Hepatocyte (in vitro differentiated cells): ENCODE data around the gene UXS1.

Experiments
- EZH2 ChIP-seq: fragments of 200-600 bp; sonication (generic); IDR thresholded peaks from 2 replicates; pipeline ENCODE4 v1.6.1; 2016; ENCODE audit warnings: antibody characterized with exemption, mild to moderate bottlenecking, borderline replicate concordance
- TF ChIP-seq, protein P1 (sequence below): fragments of 200-600 bp; sonication (generic); IDR thresholded peaks from 2 replicates; pipeline ENCODE4 v1.5.1; 2016; ENCODE audit warnings: antibody characterized with exemption, mild to moderate bottlenecking; ENCODE audit not compliant: poor library complexity

- TF ChIP-seq, protein P1, sequence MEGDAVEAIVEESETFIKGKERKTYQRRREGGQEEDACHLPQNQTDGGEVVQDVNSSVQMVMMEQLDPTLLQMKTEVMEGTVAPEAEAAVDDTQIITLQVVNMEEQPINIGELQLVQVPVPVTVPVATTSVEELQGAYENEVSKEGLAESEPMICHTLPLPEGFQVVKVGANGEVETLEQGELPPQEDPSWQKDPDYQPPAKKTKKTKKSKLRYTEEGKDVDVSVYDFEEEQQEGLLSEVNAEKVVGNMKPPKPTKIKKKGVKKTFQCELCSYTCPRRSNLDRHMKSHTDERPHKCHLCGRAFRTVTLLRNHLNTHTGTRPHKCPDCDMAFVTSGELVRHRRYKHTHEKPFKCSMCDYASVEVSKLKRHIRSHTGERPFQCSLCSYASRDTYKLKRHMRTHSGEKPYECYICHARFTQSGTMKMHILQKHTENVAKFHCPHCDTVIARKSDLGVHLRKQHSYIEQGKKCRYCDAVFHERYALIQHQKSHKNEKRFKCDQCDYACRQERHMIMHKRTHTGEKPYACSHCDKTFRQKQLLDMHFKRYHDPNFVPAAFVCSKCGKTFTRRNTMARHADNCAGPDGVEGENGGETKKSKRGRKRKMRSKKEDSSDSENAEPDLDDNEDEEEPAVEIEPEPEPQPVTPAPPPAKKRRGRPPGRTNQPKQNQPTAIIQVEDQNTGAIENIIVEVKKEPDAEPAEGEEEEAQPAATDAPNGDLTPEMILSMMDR, result no peak
- TF ChIP-seq EZH2, result no peak
Measured at GRCh38 chr2:106208399-106208798, 14.3 kb upstream of the UXS1 start.
